NCI-H82 (cell line): ENCODE results near the gene PLEKHA1.

Experiments
- DNase-seq: peaks from one replicate; lab custom pipeline; 2025; lab: John Stamatoyannopoulos, UW

PLEKHA1 gene

DNA sequence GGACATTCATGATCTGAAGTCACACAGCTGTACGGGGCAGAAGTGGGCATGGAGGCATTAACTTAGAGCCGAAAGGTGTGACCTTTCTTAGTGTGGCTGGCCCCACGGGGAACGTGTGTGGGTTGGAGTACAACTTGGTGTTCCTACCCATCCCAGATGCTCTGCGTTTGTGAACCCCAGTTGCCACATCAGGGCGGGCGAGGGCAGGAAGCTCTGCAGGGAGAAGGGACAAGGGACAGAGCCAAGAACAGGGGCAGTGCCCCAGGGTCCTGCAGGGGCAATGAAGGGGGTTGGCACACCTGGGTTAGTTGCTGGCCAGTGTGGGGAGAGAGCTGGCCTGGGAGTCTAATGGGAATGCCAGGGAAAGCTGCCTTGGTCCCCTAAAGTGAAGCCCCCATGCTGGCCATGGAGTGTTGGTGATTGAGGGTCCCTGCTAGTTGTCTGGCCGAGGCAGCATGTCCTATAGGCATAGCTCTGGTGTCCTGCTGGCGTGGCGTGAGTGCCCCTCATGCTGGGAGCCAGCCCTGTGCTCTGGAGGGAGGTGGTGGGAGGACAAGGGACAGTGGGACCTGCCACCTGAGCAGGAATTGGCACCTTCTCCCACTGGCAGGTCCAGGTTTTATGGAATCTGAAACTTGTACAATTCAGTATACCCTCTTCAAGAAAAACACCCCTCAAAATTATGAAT, 105.8 kb downstream of the PLEKHA1 start:
- DNase-seq, result no peak

DNA sequence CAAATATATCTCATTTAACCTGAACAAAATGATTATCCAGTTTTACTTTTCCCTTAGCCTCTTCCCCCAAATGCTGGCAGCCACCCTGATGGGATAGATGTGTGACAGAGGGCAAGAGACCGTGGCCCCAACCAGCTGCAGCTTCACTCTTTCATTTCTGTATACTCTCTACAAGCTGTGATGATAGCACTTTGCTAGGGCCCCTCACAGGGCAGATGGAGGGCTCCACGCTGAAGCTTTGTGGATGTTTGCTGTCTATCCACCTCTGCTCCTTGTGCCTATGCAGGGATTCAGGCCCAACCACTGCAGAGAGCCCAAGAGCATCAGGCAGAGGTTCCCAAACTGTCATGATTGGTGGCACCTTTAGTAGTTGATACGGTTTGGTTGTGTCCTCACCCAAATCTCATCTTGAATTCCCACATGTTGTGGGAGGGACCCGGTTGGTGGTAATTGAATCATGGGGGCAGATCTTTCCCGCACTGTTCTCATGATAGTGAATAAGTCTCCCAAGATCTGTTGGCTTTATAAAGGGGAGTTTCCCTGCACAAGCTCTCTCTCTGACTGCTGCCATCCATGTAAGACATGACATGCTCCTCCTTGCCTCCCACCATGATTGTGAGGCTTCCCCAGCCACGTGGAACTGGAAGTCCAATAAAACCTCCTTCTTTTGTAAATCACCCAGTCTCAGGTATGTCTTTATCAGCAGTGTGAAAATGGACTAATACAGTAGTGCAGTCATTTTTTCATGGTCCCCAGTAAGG, 107.0 kb downstream of the PLEKHA1 start:
- no peak for DNase-seq
